ENCODE results near the gene ENAH.

Gene ENAH

DNA sequence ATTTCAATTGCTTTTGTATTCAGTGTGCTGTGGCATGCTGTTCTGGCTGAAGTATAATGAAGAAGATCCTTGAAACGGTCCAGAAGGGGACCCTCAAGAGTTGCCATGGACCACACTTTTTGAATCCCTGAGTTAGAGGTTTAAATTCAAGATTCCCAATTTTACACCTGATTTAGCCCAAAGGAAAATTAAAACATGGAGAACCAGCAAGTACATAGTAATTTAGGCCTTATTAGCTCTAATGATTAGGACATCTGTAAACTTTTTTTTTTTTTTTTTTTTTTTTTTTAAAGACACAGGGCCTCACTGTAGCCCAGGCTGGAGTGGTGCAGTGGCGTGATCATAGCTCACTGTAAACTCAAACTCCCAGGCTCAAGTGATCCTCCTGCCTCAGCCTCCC is 107.3 kb downstream of the ENAH start:
- Histone ChIP-seq H3K36me3 (ENCODE audit: control insufficient read depth, low read length) (no peaks in the 10 kb centered on the region), H3K79me2 (ENCODE audit: control insufficient read depth, low read length) (no peaks in the 10 kb centered on the region)

DNA sequence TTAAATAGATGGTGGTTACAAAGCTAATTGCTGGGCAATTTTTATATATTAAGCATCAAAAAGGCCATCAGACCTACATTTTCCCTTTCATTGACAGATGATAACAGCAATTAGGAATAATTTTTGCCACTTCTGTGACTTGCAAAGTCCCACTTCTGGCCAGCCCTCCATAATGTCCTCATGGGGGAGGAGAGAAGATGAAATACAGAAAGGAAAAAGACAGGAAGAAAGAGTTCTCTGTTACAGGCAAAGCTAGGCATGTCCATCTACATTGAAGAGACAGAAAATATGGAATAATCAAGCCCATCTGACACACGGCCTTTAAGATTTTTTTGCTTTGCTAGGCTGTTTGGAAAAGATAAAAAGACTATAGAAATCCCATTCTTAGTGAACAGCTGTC is 108.0 kb downstream of the ENAH start:
- Histone ChIP-seq H3F3A (ENCODE audit: control insufficient read depth, insufficient read depth) (no peaks in the 10 kb centered on the region), H3K4me3 (ENCODE audit: low read length) (no peak overlapping the region), H3K9me2 (replicated peaks; ENCODE audit: control insufficient read depth, low read length) (no peaks in the 10 kb centered on the region), H3K4me2 (ENCODE audit: low read length) (no peak overlapping the region), H3K36me3 (ENCODE audit: control insufficient read depth, low read length) (no peaks in the 10 kb centered on the region), H3K4me1 (ENCODE audit: control insufficient read depth, low read length) (no peaks in the 10 kb centered on the region), H4K20me1 (ENCODE audit: control insufficient read depth, insufficient read depth, low read depth, low read length) (no peaks in the 10 kb centered on the region), H3K79me2 (ENCODE audit: control insufficient read depth, low read length) (no peaks in the 10 kb centered on the region), H3K27me3 (ENCODE audit: control insufficient read depth, low read length) (no peaks in the 10 kb centered on the region), H3K9me3 (ENCODE audit: control insufficient read depth, insufficient read depth, low read length) (no peaks in the 10 kb centered on the region), H3K27ac (ENCODE audit: low read depth, low read length) (no peak overlapping the region)
- no peak for TF ChIP-seq EZH2phosphoT487 (IDR thresholded peaks at IDR 0.05; ENCODE audit: borderline replicate concordance, low read length)
- TF ChIP-seq, protein P1, sequence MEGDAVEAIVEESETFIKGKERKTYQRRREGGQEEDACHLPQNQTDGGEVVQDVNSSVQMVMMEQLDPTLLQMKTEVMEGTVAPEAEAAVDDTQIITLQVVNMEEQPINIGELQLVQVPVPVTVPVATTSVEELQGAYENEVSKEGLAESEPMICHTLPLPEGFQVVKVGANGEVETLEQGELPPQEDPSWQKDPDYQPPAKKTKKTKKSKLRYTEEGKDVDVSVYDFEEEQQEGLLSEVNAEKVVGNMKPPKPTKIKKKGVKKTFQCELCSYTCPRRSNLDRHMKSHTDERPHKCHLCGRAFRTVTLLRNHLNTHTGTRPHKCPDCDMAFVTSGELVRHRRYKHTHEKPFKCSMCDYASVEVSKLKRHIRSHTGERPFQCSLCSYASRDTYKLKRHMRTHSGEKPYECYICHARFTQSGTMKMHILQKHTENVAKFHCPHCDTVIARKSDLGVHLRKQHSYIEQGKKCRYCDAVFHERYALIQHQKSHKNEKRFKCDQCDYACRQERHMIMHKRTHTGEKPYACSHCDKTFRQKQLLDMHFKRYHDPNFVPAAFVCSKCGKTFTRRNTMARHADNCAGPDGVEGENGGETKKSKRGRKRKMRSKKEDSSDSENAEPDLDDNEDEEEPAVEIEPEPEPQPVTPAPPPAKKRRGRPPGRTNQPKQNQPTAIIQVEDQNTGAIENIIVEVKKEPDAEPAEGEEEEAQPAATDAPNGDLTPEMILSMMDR (IDR thresholded peaks at IDR 0.05; ENCODE audit: low read depth, low read length, poor library complexity, severe bottlenecking) = no peak

More for the DNA sequence above, 107.3 kb downstream of the ENAH start:
- no peak for TF ChIP-seq EZH2phosphoT487 (IDR thresholded peaks at IDR 0.05; ENCODE audit: borderline replicate concordance, low read length)
- TF ChIP-seq, protein P1 (IDR thresholded peaks at IDR 0.05; ENCODE audit: low read depth, low read length, poor library complexity, severe bottlenecking) = no peak
- H3K4me2 ChIP-seq (ENCODE audit: low read length) = no peak overlapping the region
- no peak overlapping the region for H3K27ac ChIP-seq (ENCODE audit: low read depth, low read length)
- no peaks in the 10 kb centered on the region for H3K9me2 ChIP-seq (replicated peaks; ENCODE audit: control insufficient read depth, low read length)
- no peak overlapping the region for H3K4me3 ChIP-seq (ENCODE audit: low read length)
- no peaks in the 10 kb centered on the region for H3F3A ChIP-seq (ENCODE audit: control insufficient read depth, insufficient read depth)
- no peaks in the 10 kb centered on the region for H3K9me3 ChIP-seq (ENCODE audit: control insufficient read depth, insufficient read depth, low read length)
- no peaks in the 10 kb centered on the region for H4K20me1 ChIP-seq (ENCODE audit: control insufficient read depth, insufficient read depth, low read depth, low read length)
- H3K27me3 ChIP-seq (ENCODE audit: control insufficient read depth, low read length) = no peaks in the 10 kb centered on the region
- no peaks in the 10 kb centered on the region for H3K4me1 ChIP-seq (ENCODE audit: control insufficient read depth, low read length)

DNA sequence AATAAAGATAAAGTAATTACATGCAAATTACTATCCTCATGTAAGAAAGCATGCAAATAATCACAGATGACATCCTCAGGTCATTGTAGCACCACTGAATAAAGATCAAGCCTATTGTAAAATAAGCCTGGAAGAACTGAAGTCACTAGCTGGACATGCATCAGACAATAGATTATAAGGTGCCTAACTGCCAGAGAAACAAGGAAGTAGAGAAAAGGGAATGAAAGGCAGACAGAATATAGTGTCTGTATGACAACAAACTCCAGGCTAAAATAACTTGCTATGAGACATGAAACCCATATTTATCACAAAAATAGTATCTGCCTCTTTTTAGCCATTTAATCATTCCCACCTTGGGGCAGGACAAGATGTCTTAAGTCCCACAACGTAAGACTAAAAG is 108.7 kb downstream of the ENAH start:
- TF ChIP-seq, protein P1 (IDR thresholded peaks at IDR 0.05; ENCODE audit: low read depth, low read length, poor library complexity, severe bottlenecking) = no peak
- no peak for TF ChIP-seq EZH2phosphoT487 (IDR thresholded peaks at IDR 0.05; ENCODE audit: borderline replicate concordance, low read length)
- no peaks in the 10 kb centered on the region for H3K79me2 ChIP-seq (ENCODE audit: control insufficient read depth, low read length)

DNA sequence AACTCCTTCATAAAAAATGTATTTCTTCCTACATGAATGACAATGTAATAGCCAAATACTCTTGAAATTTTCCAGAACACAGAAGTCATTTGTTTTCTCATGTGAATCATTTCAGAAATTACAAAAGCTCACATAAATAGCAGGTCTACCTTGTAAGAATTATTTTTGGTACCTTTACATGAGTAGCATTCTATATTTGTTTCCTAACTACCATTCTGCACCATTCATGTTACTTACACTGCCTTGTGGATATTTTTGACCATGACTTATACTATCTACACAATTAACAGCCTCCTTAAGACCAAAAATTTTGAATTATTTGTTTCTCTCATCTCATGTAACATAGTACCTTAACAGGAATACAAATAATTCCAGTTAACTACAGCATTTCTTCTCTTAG is 109.6 kb downstream of the ENAH start:
- Histone ChIP-seq H3K79me2 (ENCODE audit: control insufficient read depth, low read length) (no peaks in the 10 kb centered on the region), H3K27ac (ENCODE audit: low read depth, low read length) (no peak overlapping the region), H3F3A (ENCODE audit: control insufficient read depth, insufficient read depth) (no peaks in the 10 kb centered on the region), H3K36me3 (ENCODE audit: control insufficient read depth, low read length) (no peaks in the 10 kb centered on the region), H3K27me3 (ENCODE audit: control insufficient read depth, low read length) (no peaks in the 10 kb centered on the region), H3K4me3 (ENCODE audit: low read length) (no peak overlapping the region), H3K9me3 (ENCODE audit: control insufficient read depth, insufficient read depth, low read length) (no peaks in the 10 kb centered on the region), H3K4me2 (ENCODE audit: low read length) (no peak overlapping the region), H3K9me2 (replicated peaks; ENCODE audit: control insufficient read depth, low read length) (no peaks in the 10 kb centered on the region), H4K20me1 (ENCODE audit: control insufficient read depth, insufficient read depth, low read depth, low read length) (no peaks in the 10 kb centered on the region), H3K4me1 (ENCODE audit: control insufficient read depth, low read length) (no peaks in the 10 kb centered on the region)
- no peak for TF ChIP-seq EZH2phosphoT487 (IDR thresholded peaks at IDR 0.05; ENCODE audit: borderline replicate concordance, low read length)
- TF ChIP-seq, protein P1 (IDR thresholded peaks at IDR 0.05; ENCODE audit: low read depth, low read length, poor library complexity, severe bottlenecking) = no peak

More for the DNA sequence above, 108.7 kb downstream of the ENAH start:
- Histone ChIP-seq H3K9me2 (replicated peaks; ENCODE audit: control insufficient read depth, low read length) (no peaks in the 10 kb centered on the region), H3K4me2 (ENCODE audit: low read length) (no peak overlapping the region), H3K27me3 (ENCODE audit: control insufficient read depth, low read length) (no peaks in the 10 kb centered on the region), H3K4me3 (ENCODE audit: low read length) (no peak overlapping the region), H3K36me3 (ENCODE audit: control insufficient read depth, low read length) (no peaks in the 10 kb centered on the region), H4K20me1 (ENCODE audit: control insufficient read depth, insufficient read depth, low read depth, low read length) (no peaks in the 10 kb centered on the region), H3K27ac (ENCODE audit: low read depth, low read length) (no peak overlapping the region), H3F3A (ENCODE audit: control insufficient read depth, insufficient read depth) (no peaks in the 10 kb centered on the region), H3K9me3 (ENCODE audit: control insufficient read depth, insufficient read depth, low read length) (no peaks in the 10 kb centered on the region), H3K4me1 (ENCODE audit: control insufficient read depth, low read length) (no peaks in the 10 kb centered on the region)
